GM19238 (cell line): ENCODE measurements around the gene GALNT2.

Experiments
- DNase-seq: peaks from one replicate; pipeline ENCODE4 v3.0.0; 2011; ENCODE audit warnings: low spot score; ENCODE audit not compliant: insufficient read length

The GALNT2 gene

DNA sequence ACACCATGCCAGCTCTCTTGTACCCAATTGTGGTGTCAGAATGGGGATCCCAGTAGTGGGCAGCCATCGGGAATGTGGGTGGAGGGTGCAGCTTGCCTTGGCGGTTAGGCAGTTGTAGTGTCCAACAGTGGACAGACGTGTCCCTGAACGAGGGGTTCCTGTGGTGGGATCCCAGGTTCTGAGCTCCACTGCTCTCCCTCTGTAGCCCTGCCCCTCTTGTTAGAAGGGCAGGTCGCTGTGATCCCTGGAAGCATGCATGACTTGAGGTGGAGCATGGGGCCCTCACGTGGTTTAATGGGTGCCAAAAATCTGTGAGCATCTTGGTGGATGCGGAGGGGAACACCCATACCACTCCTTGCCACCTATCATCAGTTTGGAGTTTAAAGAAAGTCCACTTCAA is 4.3 kb downstream of the GALNT2 start:
- no peak for DNase-seq

DNA sequence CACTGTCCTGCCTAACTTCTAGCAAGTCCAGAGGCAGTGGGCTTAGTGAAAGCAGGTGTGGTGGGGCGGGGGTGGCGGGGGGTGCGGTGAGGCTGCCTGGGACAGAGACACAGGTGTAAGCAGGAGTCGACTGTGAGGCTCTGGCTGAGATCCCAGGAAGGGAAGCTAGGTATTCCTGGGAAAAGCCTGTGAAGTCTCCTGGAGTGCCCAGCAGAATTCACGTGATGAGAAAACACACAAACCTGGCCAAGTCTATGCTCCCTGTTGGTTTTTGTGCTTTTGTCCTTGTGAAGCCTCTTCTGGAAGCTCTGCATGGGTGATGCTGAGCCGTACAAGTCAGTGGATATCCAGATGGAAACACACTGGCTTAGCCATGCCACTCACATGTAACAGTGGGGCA is 5.3 kb downstream of the GALNT2 start:
- DNase-seq = no peak

- DNase-seq = no peak
Measured at GRCh38 chr1:230072866-230073265, 5.8 kb downstream of the GALNT2 start.

- no peak for DNase-seq
Measured at GRCh38 chr1:230073371-230074035, 6.5 kb downstream of the GALNT2 start.

- no peak for DNase-seq
Measured at GRCh38 chr1:230074270-230074669, 7.2 kb downstream of the GALNT2 start.

DNA sequence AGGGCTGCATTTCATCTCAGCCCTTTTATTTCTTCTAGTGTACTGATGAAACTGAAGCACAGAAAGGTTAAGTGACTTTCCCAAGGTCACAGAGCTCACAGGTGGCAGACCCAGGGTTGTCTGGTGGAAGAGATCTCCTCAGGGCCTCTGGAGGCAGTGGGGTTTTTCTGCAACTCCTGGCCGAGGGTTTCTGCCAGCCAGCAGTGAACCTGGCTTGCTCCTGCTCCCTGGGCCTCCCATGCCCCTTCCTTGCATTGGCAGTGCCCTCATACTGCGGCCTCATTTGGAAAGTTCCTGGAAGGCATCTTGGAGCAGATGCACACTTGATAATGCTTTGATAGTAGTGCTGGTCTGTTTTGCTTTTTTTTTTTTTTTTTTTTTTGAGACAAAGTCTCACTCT is 7.7 kb downstream of the GALNT2 start:
- DNase-seq = no peak

DNA sequence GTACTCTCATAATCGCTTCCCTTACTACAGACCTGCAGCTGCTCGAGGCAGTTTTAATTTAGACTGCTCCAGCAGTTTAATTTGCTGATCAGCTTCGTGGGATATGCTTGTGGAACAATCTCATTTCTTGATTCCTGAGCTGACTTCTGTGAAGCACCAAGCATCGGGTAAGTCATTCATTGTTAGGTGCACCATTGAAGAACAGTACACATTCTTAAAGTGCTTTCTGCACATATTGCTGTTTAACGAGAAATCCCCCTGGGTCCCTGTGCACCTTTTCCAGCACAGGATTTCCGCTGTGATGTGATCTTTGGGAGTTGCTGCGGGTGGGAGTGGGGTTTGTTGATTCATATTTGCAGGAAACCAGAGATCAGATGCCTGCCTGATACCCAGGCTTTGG is 9.1 kb downstream of the GALNT2 start:
- no peak for DNase-seq

DNA sequence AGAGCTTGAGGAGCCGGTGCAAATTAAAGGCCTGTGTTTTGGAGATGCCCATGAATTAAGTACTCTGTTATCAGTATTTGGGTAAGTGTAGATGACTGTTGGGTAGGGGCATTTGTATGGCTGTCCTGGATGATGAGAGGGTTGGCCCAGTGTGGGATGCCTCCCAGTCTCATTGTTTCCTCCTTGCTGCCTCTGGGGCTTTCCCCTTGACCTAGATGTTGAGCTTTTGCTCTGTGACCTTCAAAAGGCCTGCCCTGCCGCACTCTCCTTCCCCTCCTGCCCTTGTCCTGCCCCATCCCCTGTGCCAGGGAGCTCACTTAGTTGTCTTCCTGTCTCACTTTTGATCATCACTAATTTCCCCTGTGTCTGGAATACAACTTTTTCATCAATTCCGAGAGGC is 10.0 kb downstream of the GALNT2 start:
- no peak for DNase-seq

DNA sequence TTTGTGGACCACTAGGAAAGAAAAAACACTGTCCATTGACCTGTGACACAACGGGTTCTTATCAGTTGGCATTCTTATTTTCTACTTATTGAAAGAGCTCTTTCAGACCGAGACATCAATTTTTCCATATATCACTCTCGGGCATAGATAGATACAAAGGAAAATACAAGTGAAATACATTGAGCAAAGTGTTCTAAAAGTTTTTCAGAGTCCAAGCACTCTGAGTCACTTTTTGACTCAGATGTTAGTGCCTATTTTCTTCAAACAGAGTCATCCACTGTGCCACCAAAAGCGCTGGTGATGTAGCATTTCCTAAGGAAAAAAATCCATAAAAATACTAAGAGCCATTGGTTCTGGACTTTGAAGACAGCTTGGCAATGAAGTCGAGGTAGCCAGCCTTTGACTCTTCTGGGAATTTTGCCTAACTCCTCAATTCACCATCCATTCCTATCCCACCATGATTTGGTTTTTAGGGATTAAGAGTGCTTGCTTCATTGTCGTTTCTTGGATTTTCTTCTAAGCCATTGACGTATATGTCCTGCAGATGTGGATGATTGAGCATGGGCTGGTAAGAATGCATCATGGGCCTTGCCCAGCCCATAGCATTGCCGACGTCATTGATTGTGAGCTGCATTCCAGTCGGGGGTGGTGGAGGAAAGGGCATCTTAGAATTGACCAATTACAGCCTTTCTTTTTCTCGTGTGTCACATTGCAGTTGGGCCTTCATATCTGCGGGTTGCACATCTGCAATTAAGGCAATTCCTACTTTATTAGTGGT is 10.6 kb downstream of the GALNT2 start:
- DNase-seq = no peak

- no peak for DNase-seq
Measured at GRCh38 chr1:230079199-230080024, 12.4 kb downstream of the GALNT2 start.

- no peak for DNase-seq
Measured at GRCh38 chr1:230080822-230081221, 13.8 kb downstream of the GALNT2 start.

DNA sequence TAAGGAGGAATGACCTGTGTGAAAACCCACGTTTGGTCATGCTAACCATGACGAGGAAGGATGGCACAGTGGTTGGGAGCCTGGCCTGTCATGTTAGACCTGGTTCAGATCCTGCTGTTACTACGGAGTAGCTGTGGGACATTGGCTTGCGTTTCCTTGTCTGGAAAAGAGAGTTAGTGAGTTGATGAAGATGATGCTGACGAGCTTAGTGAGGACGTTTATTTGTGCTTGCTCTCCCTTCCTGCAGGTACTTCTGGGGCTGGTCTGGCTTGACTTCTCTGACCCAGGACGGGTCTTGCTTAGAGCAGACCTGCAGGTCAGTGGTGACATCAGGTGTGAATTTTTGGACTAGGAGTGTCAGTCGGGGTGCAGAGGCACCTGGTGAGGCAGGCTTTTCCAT is 14.7 kb downstream of the GALNT2 start:
- DNase-seq = no peak

- DNase-seq = no peak
Measured at GRCh38 chr1:230082211-230082610, 15.2 kb downstream of the GALNT2 start.

- DNase-seq = no peak
Measured at GRCh38 chr1:230083053-230083452, 16.0 kb downstream of the GALNT2 start.

DNA sequence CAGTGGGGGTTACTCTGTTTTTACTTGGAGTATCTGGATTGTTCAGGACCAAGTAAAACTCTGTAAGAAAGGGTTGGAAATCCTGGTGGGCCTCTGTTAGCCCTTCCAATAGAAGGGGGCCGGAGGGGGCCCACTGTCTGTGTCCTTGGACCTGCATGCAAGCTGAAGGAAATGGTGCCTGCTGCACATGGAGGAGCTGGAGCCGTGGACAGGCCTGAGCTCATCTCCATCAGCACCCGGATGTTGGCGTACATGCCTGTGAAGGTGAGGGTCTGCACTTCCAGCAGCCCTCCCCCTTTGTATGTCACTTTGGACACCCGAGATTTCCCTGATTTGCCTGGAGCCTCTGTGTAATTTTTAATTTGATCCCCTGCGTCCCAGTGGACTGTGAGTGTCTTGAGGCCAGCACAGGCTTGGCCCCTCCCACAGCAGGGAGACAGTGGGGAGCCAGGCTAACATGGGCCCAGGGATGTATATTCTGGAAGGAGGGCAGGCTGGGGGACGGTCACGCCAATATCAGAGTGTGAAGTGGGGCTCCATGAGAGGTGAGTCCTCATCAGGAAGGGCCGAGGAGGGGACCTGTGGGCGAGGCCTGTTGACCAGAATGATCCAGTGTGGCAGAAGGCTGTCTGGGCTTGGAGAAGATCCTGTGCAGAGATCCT is 16.8 kb downstream of the GALNT2 start:
- no peak for DNase-seq

GRCh38 chr1:230084408-230085177 is 17.6 kb downstream of the GALNT2 start:
- DNase-seq = no peak

- no peak for DNase-seq
Measured at GRCh38 chr1:230085178-230085515, 18.1 kb downstream of the GALNT2 start.

GRCh38 chr1:230086151-230086550 is 19.1 kb downstream of the GALNT2 start:
- no peak for DNase-seq

DNA sequence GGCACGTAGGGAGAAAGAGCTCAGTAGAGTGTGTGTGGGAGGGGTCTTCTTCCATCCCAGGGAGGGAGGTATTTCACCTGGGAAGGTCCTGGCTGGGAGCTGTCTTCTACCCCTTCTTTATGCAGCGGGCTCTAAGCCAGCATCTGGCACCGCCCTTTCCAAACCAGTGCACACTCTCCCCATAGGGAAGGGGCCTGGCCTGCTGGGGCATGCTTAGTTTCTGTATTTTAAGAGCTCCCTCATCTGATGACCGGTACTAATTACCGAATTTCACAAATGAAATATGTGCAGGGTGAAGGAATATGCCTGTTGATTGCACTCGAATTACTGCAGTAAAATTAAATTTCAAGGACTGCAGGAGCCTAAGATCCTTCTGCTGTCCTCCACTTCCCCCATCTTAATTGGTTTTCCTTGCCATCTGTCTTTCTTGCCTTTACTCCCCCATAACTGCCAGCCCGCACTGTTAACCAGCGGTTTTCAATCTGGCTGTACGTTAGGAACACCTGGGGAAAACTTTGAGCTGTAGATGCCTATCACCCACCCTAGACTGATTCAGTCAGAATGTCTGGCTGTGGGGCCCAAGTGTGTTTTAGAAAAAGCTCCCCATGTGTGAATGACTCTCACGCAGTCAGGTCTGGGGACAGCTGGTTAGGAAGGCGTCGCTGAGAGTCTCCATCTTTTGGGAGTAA is 20.1 kb downstream of the GALNT2 start:
- no peak for DNase-seq

- no peak for DNase-seq
Measured at GRCh38 chr1:230087717-230088105, 20.7 kb downstream of the GALNT2 start.
